Mammary epithelial cell (primary cell): ENCODE measurements around the gene S100A3.

Source experiments
- CTCF ChIP-seq, 2 donors: IDR thresholded peaks in 1 of 2; conservative IDR thresholded peaks in 1 of 2; 2 replicates each; pipeline ENCODE4 v1.5.1; 2011 to 2012; ENCODE audit warnings: inconsistent platforms in 2 of 2, low read length in 2 of 2, mild to moderate bottlenecking in 2 of 2, control low read depth in 1 of 2, low read depth in 1 of 2; ENCODE audit not compliant: insufficient read depth in 1 of 2; ENCODE audit errors: extremely low read depth in 1 of 2
- EZH2 ChIP-seq: IDR thresholded peaks from 2 replicates; pipeline ENCODE4 v1.6.1; 2012; ENCODE audit warnings: low read length, inconsistent platforms, borderline replicate concordance

GRCh38 chr1:153545067-153546055 lies 3.7 kb downstream of the S100A3 start, which contains the start of gene S100A4:
- no peak for TF ChIP-seq CTCF (conservative IDR thresholded peaks at IDR 0.05 in 1 of 2, IDR thresholded peaks at IDR 0.05 in 1 of 2; ENCODE audit: extremely low read depth in 1 of 2, insufficient read depth in 1 of 2, low read depth in 1 of 2, low read length in 2 of 2)
- no peak for TF ChIP-seq EZH2
